HG02763 (cell line): ENCODE measurements around the gene ARID1B.

ENCODE experiments used
- ATAC-seq: cut with Tn5 transposase; IDR thresholded peaks from one replicate; pipeline ENCODE4 v1.9.1; 2021; ENCODE audit warnings: mild to moderate bottlenecking, moderate library complexity; ENCODE audit not compliant: unreplicated experiment

ARID1B gene

DNA sequence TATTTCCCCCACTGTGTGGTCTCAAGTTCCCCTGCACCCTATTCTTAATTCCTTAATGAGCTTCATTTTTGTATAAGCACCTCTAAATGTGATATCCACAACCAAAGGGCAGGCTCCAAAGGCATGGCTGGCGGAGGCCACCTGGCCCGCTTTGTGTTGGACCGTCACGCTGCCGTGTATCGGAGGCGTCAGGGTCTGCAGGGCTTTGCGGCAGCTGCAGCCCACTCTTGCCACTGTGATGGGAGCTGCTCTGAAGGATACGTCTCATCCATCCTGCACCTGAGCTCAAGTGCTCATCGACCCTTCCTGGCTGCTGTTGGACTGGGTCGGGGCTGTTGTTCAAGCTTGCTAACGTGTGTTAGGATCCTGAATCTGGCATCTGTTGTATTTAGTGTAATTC, 177.6 kb downstream of the ARID1B start:
- no peak for ATAC-seq

- ATAC-seq = no peak
Observed at GRCh38 chr6:156955494-156956183, 178.5 kb downstream of the ARID1B start.

DNA sequence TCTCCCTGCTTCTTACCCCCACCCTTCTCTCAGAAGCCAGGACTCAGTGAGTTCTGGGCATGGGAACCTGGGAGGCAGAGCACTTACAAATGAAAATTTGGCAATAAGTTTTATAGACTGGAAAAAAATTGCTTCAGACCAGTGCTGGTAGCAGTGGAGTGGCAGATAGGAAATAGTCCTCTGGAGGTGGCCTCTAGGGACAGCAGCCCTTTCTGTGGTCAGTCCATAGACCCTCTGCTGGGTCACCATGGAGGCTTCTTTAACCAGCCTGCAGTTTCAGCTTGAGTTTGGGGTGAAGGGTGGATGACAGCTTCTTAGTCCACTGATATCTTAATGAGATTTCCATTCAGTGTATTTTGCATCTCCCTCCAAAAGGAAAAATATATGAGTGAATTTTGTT, 179.1 kb downstream of the ARID1B start:
- ATAC-seq = no peak

DNA sequence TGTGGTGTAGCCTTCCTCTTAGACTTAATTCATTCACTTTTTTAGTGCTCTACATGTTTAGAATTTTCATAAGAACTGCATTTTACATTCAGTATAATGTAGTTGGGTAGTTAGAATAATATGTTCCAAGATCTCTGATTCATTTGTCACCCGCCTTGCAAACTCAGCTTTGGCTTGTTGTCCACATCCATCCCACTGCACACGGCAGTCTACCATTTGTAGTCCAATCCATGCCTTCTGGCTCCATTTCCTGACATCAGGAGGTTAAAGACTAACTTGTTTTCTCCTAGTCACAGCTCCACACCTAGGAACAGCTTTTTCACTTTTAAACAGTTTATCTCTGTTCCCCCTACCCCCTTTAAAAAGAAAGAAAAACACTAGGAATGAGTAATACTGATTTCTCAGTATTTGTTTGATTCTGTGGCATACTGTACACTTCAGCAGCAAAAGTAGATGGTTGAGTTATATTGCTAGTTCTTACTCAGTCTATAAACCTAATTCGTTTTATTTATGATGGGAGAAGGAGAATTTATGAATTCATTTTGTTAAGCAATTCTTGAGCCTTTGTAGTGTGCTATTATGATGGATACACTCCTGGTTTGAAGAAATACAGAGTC, 180.9 kb downstream of the ARID1B start:
- ATAC-seq = no peak

DNA sequence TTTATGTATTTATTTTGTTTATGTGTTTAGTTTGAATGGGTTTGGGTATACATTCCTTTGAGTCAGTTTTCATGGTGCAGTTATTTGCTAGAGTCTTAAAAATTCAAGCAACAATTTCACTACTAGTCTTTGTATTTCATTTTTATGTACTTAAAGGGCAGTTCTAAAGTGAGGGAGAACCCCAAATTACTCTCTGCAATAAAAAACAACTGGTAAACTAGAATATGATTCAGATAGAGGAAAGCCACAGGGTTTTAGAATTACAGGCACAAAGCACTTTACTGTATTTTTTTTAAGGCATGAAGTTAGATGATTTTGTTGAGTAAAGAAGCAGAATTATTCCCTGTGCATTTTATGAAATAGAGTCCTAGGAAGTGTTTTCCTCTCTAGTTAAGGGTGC, 183.3 kb downstream of the ARID1B start:
- no peak for ATAC-seq

DNA sequence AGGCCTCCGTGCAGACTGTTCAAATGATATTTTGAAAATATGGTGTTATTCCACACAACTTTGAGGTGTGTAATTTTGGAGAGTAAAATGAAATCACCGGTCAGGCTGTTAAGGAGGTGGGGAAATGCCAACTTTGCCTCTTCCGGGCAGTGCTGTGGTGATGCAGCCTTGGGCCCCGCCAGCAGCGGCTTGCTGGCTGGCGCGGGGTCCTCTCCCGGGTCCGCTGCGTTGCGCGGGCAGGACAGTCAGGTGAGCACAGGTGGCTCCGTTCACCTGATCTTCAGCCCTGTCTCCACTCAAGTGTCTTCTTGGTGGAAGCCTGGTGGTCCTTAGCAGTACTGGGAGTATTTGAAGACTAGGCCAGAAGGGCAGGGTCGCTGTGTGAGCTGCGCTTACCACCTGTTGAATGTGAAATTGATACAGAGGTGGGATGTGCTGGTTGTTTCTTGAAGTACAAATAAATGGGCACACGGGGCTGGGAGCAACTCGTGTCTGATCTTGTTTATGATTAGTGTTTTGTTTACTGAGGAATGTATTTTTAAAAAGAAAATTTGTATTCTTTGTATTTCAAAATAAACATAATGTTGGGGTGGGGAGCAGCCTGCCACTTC, 184.2 kb downstream of the ARID1B start:
- no peak for ATAC-seq

GRCh38 chr6:156963712-156964700, 186.8 kb downstream of the ARID1B start:
- no peak for ATAC-seq

- no peak for ATAC-seq
Observed at GRCh38 chr6:156967852-156968251, 190.7 kb downstream of the ARID1B start.

DNA sequence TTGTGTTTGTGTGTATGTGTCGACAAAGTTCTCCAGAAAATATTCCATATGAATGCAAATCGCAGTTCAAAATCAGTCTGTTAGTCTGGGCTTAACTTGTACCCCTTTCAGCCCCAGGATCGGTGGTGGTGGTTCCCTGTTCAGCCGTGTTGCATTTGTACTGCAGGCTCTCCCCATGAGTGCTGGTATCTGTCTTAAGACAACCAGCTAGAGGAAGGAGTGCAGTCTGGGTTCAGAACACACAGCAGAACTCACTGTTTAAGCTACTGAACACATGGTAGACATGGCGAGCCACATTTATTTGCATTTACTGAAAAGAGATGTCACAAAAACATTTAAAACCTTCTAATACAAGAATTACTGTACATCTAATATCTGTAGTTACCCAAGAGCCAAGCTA, 192.1 kb downstream of the ARID1B start:
- no peak for ATAC-seq

DNA sequence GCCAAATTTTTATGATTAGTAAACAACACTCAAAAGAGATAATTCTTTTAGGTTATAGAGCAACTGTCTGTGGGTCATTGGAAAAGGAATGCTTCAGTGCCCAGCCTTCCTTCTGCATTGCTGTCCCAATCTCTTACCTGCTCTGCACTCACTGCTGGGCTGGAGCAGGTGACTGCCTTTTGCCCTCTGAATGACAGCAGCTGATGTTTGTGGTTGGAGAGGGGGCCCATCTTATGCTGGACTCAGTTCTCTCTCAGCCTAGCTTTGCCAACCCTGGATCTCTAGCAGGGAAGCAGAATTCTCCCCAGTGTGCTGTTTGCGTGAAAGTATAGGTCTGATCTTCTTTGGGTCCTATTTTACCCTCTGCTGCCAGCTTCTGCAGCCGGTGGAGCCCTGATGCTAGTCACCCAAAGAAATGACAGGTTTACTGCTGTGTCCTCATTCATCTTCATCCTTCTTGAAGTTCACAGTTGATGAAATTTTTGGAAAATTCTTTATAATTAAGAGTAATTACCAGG, 193.5 kb downstream of the ARID1B start:
- ATAC-seq = no peak

GRCh38 chr6:156971153-156971885, 194.1 kb downstream of the ARID1B start:
- no peak for ATAC-seq

DNA sequence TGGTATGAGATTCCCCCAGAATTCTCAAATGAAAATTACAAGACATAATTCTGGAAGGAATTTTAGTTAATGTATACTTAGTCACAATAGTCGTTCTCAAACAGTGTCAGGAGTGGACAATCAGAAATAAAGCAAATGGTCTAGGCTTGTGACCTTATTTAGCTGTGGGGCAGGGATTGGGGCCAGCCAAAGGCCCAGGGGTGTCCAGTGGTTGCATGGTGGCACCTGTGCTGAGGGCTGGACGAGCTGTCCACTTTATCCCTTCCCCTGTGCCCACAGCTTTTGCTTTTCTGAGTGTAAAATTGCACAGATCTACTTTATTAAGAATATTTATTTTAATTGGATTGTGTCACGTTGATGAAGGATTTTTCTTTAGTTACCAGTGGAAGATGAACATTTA, 195.0 kb downstream of the ARID1B start:
- no peak for ATAC-seq

DNA sequence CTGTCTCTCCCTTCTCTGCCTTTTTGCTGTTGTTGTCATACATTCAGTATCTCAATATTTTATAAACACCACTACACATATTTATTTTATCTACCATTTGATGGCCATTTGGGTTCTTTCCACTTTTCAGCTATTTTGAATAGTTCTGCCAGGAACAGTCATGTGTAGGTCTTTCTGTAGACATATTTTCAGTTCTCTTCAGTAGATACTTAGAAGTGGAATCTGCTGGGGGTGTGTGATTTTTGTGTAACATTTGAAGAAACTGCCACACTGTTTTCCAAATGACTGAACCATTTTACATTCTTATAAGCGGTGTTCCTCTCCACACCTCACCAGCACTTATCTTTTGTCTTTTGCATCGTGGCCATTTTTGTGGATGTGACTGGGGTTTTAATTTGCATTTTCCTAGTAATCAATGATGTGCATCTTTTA, 197.7 kb downstream of the ARID1B start:
- ATAC-seq = no peak

DNA sequence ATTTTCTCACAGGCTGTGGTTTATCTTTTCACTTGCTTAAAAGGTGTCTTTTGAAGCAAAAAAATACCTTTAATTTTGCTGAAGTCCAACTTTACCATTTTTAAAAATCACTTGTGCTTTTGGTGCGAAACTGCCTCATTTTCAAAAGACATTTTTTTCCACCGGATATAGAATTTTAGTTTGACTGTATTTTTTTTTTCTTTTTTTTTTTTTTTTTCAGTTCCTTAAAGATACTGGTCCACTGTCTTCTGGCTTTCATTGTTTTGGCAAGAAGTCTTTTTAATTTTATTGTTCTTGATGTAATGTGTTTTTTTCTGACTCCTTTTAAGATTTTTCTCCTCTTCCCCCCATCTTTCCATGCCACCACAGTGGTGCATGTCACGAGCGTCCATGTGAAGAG, 198.2 kb downstream of the ARID1B start:
- no peak for ATAC-seq

- no peak for ATAC-seq
Observed at GRCh38 chr6:156976216-156977127, 199.3 kb downstream of the ARID1B start.

DNA sequence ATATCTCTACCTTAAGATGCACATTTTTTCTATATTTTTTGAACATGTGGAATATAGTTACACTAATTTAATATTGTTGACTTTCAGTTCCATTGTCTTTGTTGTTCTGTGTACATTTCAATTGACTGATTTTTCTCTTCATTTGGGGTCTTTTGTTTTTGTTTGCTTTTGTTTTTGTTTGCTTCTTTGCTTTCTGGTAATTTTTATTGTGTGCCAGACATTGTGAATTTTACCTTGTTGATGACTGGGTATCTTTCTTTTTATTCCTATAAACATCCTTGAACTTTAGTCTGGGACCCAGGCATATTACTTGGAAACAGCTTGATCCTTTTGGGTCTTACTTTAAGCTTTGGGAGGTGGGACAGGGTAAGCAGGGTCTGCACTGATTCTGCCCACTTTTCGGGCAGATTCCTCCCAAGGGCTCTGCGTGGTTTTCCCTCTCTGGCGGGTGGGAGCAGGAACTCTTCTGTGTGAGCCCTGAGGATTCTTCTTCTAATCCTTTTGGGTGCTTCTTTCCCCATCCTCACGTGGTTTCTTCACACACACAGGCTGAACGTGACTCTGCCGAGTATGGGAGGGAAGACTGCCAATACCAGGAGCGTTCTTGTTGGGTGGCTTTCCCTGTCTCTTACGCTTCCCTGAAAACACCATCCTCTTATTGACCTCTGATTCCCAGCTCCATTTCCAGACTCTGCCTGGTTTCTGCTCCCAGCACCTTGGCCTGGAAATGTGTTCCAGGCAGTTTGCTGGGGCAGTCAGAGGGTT, 200.5 kb downstream of the ARID1B start:
- no peak for ATAC-seq

GRCh38 chr6:156978948-156979347, 201.8 kb downstream of the ARID1B start:
- ATAC-seq = no peak

- ATAC-seq = no peak
Observed at GRCh38 chr6:156980515-156980914, 203.3 kb downstream of the ARID1B start.
